Measurements from ENCODE around the gene NEDD9. TPM values are rescaled to one million over a fixed set of nuclear protein-coding genes. Genes with fewer than 3 reads are reported as not detected.

NEDD9 gene
- total and polyA plus RNA-seq, 10 of the 15 experiments (the other 5 are each of a cell fraction or from before 2014, with no cell fraction given): 4.9 to 92.6 (median 14.6) TPM

DNA sequence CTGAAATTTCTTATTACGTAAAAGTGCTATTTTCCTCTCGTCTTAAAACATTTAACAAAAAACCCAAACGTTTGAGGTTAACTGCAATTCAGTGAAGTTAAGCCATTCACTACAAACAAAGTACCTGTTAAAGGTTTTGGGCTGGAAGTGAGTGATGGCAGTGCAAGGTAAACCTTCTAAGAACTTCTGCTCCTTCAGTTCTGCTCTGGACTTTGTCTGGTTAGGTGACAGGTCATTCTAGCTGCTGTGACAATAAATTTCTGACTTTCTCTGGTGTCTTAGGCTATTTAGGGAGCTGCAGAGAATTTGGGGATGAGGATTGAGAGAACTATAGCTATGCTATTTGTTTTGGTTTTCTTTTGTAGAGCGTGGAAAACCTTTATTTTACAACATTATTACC, 36.5 kb upstream of the NEDD9 start:
- intact Hi-C loops (cut with micrococcal nuclease; ENCODE audit: unreplicated experiment) (no loop called here), in situ Hi-C loops (cut with MboI) (no loop called here)
- Histone ChIP-seq H3K27ac (ENCODE audit: control insufficient read depth, insufficient read depth) (no peak overlapping the region), H2AFZ (ENCODE audit: control insufficient read depth, low read depth, low read length) (no peak overlapping the region), H3K36me3 (ENCODE audit: control insufficient read depth in 2 of 2, insufficient read depth in 2 of 2, low read length in 1 of 2) (peaks cover 5 to 10% of the 10 kb centered on the region in 2 experiments; a peak in 2 of 4 replicates), H3K27me3 (replicated peaks in 1 of 2; ENCODE audit: control insufficient read depth in 2 of 2, insufficient read depth in 2 of 2, low read length in 1 of 2) (no peaks in the 10 kb centered on the region), H3K79me2 (ENCODE audit: control insufficient read depth, insufficient read depth, low read length) (no peaks in the 10 kb centered on the region), H3K4me2 (ENCODE audit: control insufficient read depth, insufficient read depth) (no peak overlapping the region), H3K4me3 (no peak overlapping the region), H4K20me1 (ENCODE audit: control insufficient read depth, insufficient read depth) (no peaks in the 10 kb centered on the region), H3K9me3 (replicated peaks; ENCODE audit: control insufficient read depth, insufficient read depth, low read length) (no peaks in the 10 kb centered on the region), H3K9ac (ENCODE audit: control insufficient read depth, insufficient read depth, low read length) (no peak overlapping the region), H3K4me1 (ENCODE audit: control insufficient read depth, insufficient read depth, low read length) (no peaks in the 10 kb centered on the region)
- ChIA-PET SMC1A (ENCODE audit: uncharacterized antibody, unreplicated experiment) (interaction anchor here (0.8 to 1.6 kb wide), 4 partner anchors 9 to 27 kb away, joined by 3 to 8 read pairs (median 4); no protein-coding TSS in a partner anchor), CTCF (no interaction called here), POLR2A (interaction anchor here (0.6 to 1.2 kb wide), 2 partner anchors 8 to 10 kb away, joined by 3 read pairs; no protein-coding TSS in a partner anchor), RAD21 (ENCODE audit: unreplicated experiment) (no interaction called here)
- no peak for DNase-seq (ENCODE audit: low read depth, low spot score)
- no TSS peak for BruUV-seq (replicated peaks)
- FAIRE-seq: no peak
- TF ChIP-seq NFXL1 (IDR thresholded peaks at IDR 0.05; ENCODE audit: borderline replicate concordance) (no peak), SPI1 (IDR thresholded peaks at IDR 0.05; ENCODE audit: borderline replicate concordance, insufficient read depth, low read depth, low read length) (no peak), BHLHE40 (IDR thresholded peaks at IDR 0.05; ENCODE audit: borderline replicate concordance in 1 of 2, low read depth in 2 of 2, low read length in 1 of 2) (no peak), SREBF1 (IDR thresholded peaks at IDR 0.05; ENCODE audit: low read length) (no peak), SMAD1 (IDR thresholded peaks at IDR 0.05; ENCODE audit: low read depth, partially characterized antibody) (no peak), PAX8 (IDR thresholded peaks at IDR 0.05) (no peak), MXI1 (IDR thresholded peaks at IDR 0.05; ENCODE audit: low read depth, low read length) (no peak), BCL11A (IDR thresholded peaks at IDR 0.05; ENCODE audit: low read depth, low read length) (no peak), POLR2AphosphoS2 (IDR thresholded peaks at IDR 0.05; ENCODE audit: low read depth, low read length) (no peak), MYC (IDR thresholded peaks at IDR 0.05; ENCODE audit: insufficient read depth, insufficient read length, insufficient replicate concordance, low read length, severe bottlenecking) (no peak), ZNF217 (IDR thresholded peaks at IDR 0.05) (no peak)
- TF ChIP-seq, protein P1, sequence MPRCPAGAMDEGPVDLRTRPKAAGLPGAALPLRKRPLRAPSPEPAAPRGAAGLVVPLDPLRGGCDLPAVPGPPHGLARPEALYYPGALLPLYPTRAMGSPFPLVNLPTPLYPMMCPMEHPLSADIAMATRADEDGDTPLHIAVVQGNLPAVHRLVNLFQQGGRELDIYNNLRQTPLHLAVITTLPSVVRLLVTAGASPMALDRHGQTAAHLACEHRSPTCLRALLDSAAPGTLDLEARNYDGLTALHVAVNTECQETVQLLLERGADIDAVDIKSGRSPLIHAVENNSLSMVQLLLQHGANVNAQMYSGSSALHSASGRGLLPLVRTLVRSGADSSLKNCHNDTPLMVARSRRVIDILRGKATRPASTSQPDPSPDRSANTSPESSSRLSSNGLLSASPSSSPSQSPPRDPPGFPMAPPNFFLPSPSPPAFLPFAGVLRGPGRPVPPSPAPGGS (IDR thresholded peaks at IDR 0.05; ENCODE audit: borderline replicate concordance, insufficient read depth, low read depth, low read length, poor library complexity, severe bottlenecking): no peak
- TF ChIP-seq, protein P2, sequence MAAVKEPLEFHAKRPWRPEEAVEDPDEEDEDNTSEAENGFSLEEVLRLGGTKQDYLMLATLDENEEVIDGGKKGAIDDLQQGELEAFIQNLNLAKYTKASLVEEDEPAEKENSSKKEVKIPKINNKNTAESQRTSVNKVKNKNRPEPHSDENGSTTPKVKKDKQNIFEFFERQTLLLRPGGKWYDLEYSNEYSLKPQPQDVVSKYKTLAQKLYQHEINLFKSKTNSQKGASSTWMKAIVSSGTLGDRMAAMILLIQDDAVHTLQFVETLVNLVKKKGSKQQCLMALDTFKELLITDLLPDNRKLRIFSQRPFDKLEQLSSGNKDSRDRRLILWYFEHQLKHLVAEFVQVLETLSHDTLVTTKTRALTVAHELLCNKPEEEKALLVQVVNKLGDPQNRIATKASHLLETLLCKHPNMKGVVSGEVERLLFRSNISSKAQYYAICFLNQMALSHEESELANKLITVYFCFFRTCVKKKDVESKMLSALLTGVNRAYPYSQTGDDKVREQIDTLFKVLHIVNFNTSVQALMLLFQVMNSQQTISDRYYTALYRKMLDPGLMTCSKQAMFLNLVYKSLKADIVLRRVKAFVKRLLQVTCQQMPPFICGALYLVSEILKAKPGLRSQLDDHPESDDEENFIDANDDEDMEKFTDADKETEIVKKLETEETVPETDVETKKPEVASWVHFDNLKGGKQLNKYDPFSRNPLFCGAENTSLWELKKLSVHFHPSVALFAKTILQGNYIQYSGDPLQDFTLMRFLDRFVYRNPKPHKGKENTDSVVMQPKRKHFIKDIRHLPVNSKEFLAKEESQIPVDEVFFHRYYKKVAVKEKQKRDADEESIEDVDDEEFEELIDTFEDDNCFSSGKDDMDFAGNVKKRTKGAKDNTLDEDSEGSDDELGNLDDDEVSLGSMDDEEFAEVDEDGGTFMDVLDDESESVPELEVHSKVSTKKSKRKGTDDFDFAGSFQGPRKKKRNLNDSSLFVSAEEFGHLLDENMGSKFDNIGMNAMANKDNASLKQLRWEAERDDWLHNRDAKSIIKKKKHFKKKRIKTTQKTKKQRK (IDR thresholded peaks at IDR 0.05; ENCODE audit: low read depth, low read length): no peak
- ATAC-seq: no peak
- 95% methylated on average over 4 of the region's 4 CpGs for WGBS (ENCODE audit: insufficient coverage, insufficient replicate concordance, low lambda C conversion rate, missing lambda C conversion rate)

Data from GM12878 (cell line).